Liver (tissue), 9 donors: ENCODE data around the gene STAT6. TPM values are rescaled to one million over a fixed set of nuclear protein-coding genes. Genes with fewer than 3 reads are reported as not detected.
A peak's percentile ranks its signal among the peaks of the same experiment; 100 is the strongest.

Source experiments
- DNase-seq: peaks from one replicate; pipeline ENCODE4 v3.0.0-alpha.2; 2017; ENCODE audit warnings: low spot score
- H3K27ac ChIP-seq, 2 donors: one replicate each; pipeline ENCODE4 v1.7.0; 2013; ENCODE audit warnings: inconsistent platforms in 2 of 2, low read length in 2 of 2, control low read depth in 1 of 2, low read depth in 1 of 2, mild to moderate bottlenecking in 1 of 2
- H3K27me3 ChIP-seq, 4 donors: one replicate each; pipeline versions ENCODE4 v1.6.1 to v1.7.0; 2013; ENCODE audit warnings: low read length in 3 of 4, inconsistent platforms in 1 of 4, mild to moderate bottlenecking in 1 of 4, moderate library complexity in 1 of 4; ENCODE audit not compliant: control insufficient read depth in 4 of 4, insufficient read depth in 4 of 4
- H3K36me3 ChIP-seq, 4 donors: one replicate each; pipeline versions ENCODE4 v1.6.1 to v1.7.0; 2013; ENCODE audit warnings: low read length in 3 of 4, mild to moderate bottlenecking in 3 of 4, low read depth in 1 of 4, moderate library complexity in 1 of 4; ENCODE audit not compliant: control insufficient read depth in 4 of 4, insufficient read depth in 3 of 4
- H3K4me1 ChIP-seq, 4 donors: one replicate each; pipeline versions ENCODE4 v1.6.1 to v1.7.0; 2013; ENCODE audit warnings: low read length in 3 of 4, mild to moderate bottlenecking in 3 of 4, moderate library complexity in 1 of 4; ENCODE audit not compliant: control insufficient read depth in 4 of 4, insufficient read depth in 4 of 4
- H3K4me3 ChIP-seq, 3 donors: one replicate each; pipeline versions ENCODE4 v1.6.1 to v1.7.0; 2013; ENCODE audit warnings: low read length in 3 of 3, control low read depth in 1 of 3, low read depth in 1 of 3, mild to moderate bottlenecking in 1 of 3
- H3K9ac ChIP-seq, 2 donors: one replicate each; pipeline ENCODE4 v1.7.0; 2013; ENCODE audit warnings: low read length in 2 of 2, mild to moderate bottlenecking in 2 of 2, moderate library complexity in 2 of 2, control low read depth in 1 of 2, low read depth in 1 of 2
- H3K9me3 ChIP-seq, 4 donors: one replicate each; pipeline versions ENCODE4 v1.6.1 to v1.7.0; 2013; ENCODE audit warnings: low read length in 3 of 4; ENCODE audit not compliant: control insufficient read depth in 4 of 4
- ATF3 ChIP-seq: IDR thresholded peaks from 2 replicates; pipeline ENCODE4 v1.6.1; 2016; ENCODE audit warnings: antibody characterized with exemption
- CTCF ChIP-seq: fragments of 150-350 bp; IDR thresholded peaks from 2 replicates; pipeline ENCODE4 v1.5.1; 2017; ENCODE audit warnings: improper control_type of control experiment, low read depth, low read length; ENCODE audit not compliant: missing input control
- EGR1 ChIP-seq, 2 donors: IDR thresholded peaks; 2 replicates each; pipeline ENCODE4 v1.6.1; 2016 to 2018; ENCODE audit warnings: antibody characterized with exemption in 2 of 2, low read depth in 2 of 2
- GABPA ChIP-seq, 2 donors: IDR thresholded peaks in 1 of 2; conservative IDR thresholded peaks in 1 of 2; 2 replicates each; pipeline ENCODE4 v1.6.1; 2016; ENCODE audit warnings: antibody characterized with exemption in 2 of 2, mild to moderate bottlenecking in 1 of 2, moderate library complexity in 1 of 2
- HNF4G ChIP-seq: IDR thresholded peaks from 2 replicates; pipeline ENCODE4 v1.6.1; 2016; ENCODE audit warnings: antibody characterized with exemption
- JUND ChIP-seq, 2 donors: IDR thresholded peaks; 2 replicates each; pipeline ENCODE4 v1.6.1; 2016; ENCODE audit warnings: antibody characterized with exemption in 2 of 2
- MAX ChIP-seq: IDR thresholded peaks from 2 replicates; pipeline ENCODE4 v1.6.1; 2016; ENCODE audit warnings: antibody characterized with exemption
- NR2F2 ChIP-seq: IDR thresholded peaks from 2 replicates; pipeline ENCODE4 v1.6.1; 2016; ENCODE audit warnings: antibody characterized with exemption
- RAD21 ChIP-seq, 2 donors: IDR thresholded peaks; 2 replicates each; pipeline ENCODE4 v1.6.1; 2016; ENCODE audit warnings: antibody characterized with exemption in 2 of 2, mild to moderate bottlenecking in 2 of 2
- SP1 ChIP-seq: IDR thresholded peaks from 2 replicates; pipeline ENCODE4 v1.6.1; 2018; ENCODE audit warnings: antibody characterized with exemption, mild to moderate bottlenecking
- TAF1 ChIP-seq: conservative IDR thresholded peaks from 2 replicates; pipeline ENCODE4 v1.6.1; 2016; ENCODE audit warnings: antibody characterized with exemption, mild to moderate bottlenecking
- YY1 ChIP-seq: IDR thresholded peaks from 2 replicates; pipeline ENCODE4 v1.6.1; 2016; ENCODE audit warnings: antibody characterized with exemption, mild to moderate bottlenecking
- ZBTB33 ChIP-seq: IDR thresholded peaks from 2 replicates; pipeline ENCODE4 v1.6.1; 2016; ENCODE audit warnings: antibody characterized with exemption
- WGBS: extraction: QIAGEN DNeasy Blood & Tissue Kit; methylation state at CpG from one replicate; pipeline ENCODE4 v1.1.7; 2013; 5-methylcytosine and 5-hydroxymethylcytosine counted together
- polyA plus RNA-seq, 2 donors: library from polyadenylated mRNA; stranded (reverse) in 1 of 2; unstranded in 1 of 2; fragments of 200-250 nt in 1 of 2; fragments of >200 nt in 1 of 2; fragmentation: Nextera tagmentation in 1 of 2; extraction: Ambion mirVana in 1 of 2; gene quantifications; one replicate each; pipeline versions ENCODE4 v1.2.1 to v1.2.3, GENCODE V29; 2013 to 2015
- total RNA-seq, 2 donors: library from RNA; depleted of rRNA; stranded (reverse); fragments of >200 nt; gene quantifications; one replicate each; pipeline ENCODE4 v1.2.3, GENCODE V29; 2014
- donor health status: healthy.
- donor health status: healthy.
- donor health status: healthy.
- donor health status: healthy.
- donor health status: healthy.

Gene STAT6
- total and polyA plus RNA-seq, 4 donors: 27.4 to 57.4 (median 43.6) TPM

GRCh38 chr12:57133013-57133569, 21.9 kb upstream of the STAT6 start:
- H3K27me3 ChIP-seq: no peaks in the 10 kb centered on the region
- H3K27ac ChIP-seq: peak overlapping the region; percentile 74 to 79
- peaks cover 0 to 2% (median 0%) of the 10 kb centered on the region in 4 donors for H3K36me3 ChIP-seq
- H3K4me3 ChIP-seq: no peak overlapping the region
- no peak overlapping the region for H3K9ac ChIP-seq
- H3K9me3 ChIP-seq: no peaks in the 10 kb centered on the region
- 64% methylated on average over 4 of the region's 4 CpGs for WGBS
- H3K4me1 ChIP-seq: peaks cover 35 to 76% (median 69%) of the 10 kb centered on the region in 4 donors
- DNase-seq: no peak
- no peak for TF ChIP-seq ZBTB33
- no peak for TF ChIP-seq MAX
- TF ChIP-seq NR2F2: no peak
- no peak for TF ChIP-seq RAD21 (IDR thresholded peaks at IDR 0.05)
- no peak for TF ChIP-seq ATF3
- TF ChIP-seq TAF1: no peak
- no peak for TF ChIP-seq CTCF
- TF ChIP-seq SP1: no peak
- TF ChIP-seq JUND (IDR thresholded peaks at IDR 0.05): no peak
- TF ChIP-seq HNF4G: no peak

- no peak for TF ChIP-seq YY1
- TF ChIP-seq RAD21 (IDR thresholded peaks at IDR 0.05): peak in 1 of 2 donors; percentile 4
- peak in 1 of 2 donors; percentile 29 for TF ChIP-seq GABPA (IDR thresholded peaks at IDR 0.05 in 1 of 2, conservative IDR thresholded peaks at IDR 0.05 in 1 of 2)
- peak in 1 of 2 donors; percentile 13 for TF ChIP-seq EGR1 (IDR thresholded peaks at IDR 0.05; ENCODE audit: low read depth in 2 of 2)
- Histone ChIP-seq H3K9me3 (no peaks in the 10 kb centered on the region), H3K4me1 (peaks cover 32 to 69% (median 60%) of the 10 kb centered on the region in 4 donors), H3K4me3 (peak overlapping the region; percentile 24 to 78 (median 72)), H3K27me3 (no peaks in the 10 kb centered on the region), H3K27ac (peak overlapping the region; percentile 74 to 79), H3K9ac (peak overlapping the region in 1 of 2 donors; percentile 44), H3K36me3 (peaks cover 0 to 2% (median 0%) of the 10 kb centered on the region in 4 donors)
- DNase-seq: no peak
- 62% methylated on average over 9 of the region's 9 CpGs for WGBS
These were observed 21.0 kb upstream of the STAT6 start for GRCh38 chr12:57131896-57132744.
